B cell (primary cell): ENCODE data around the gene EIF4E2. TPM values are rescaled to one million over a fixed set of nuclear protein-coding genes. Genes with fewer than 3 reads are reported as not detected.

Experiments
- ATAC-seq: fragments of 200-7000 bp; cut with Tn5 transposase; one replicate; pipeline ENCODE4 v1.10.0; 2021; ENCODE audit warnings: low read depth, mild to moderate bottlenecking, moderate number of reproducible peaks, moderate library complexity
- CTCF ChIA-PET: fragments of 350-600 bp; sonication (Branson Sonifier 250); formaldehyde crosslinking; loops from one replicate; lab custom pipeline; 2021; ENCODE audit warnings: antibody characterized with exemption, inconsistent platforms; lab: Charles Lee
- POLR2A ChIA-PET: fragments of 350-600 bp; sonication (Branson Sonifier 250); formaldehyde crosslinking; loops from one replicate; lab custom pipeline; 2021; ENCODE audit warnings: antibody characterized with exemption; lab: Charles Lee
- DNase-seq: peaks from one replicate; pipeline ENCODE4 v3.0.0; 2013
- H2AFZ ChIP-seq: 2 replicates; pipeline ENCODE4 v1.6.1; 2012; ENCODE audit warnings: mild to moderate bottlenecking, low read depth, low read length; ENCODE audit not compliant: insufficient read depth, poor library complexity, severe bottlenecking
- H3K27ac ChIP-seq, 2 donors: 1 replicate in 1 of 2; 2 replicates in 1 of 2; pipeline ENCODE4 v1.5.1; 2012 to 2013; ENCODE audit warnings: low read length in 2 of 2, mild to moderate bottlenecking in 2 of 2, moderate library complexity in 1 of 2
- H3K27me3 ChIP-seq, 4 experiments: fragments of 200-600 bp in 1 of 4; sonication (generic) in 1 of 4; replicated peaks in 1 of 4; 1 replicate in 2 of 4; 2 replicates in 2 of 4; pipeline versions ENCODE4 v1.6.1 to v1.7.0; 2013 to 2016; ENCODE audit warnings: low read length in 3 of 4, mild to moderate bottlenecking in 2 of 4, mixed read lengths in 1 of 4, moderate library complexity in 1 of 4; ENCODE audit not compliant: insufficient read depth in 4 of 4, control insufficient read depth in 3 of 4; ENCODE audit errors: control extremely low read depth in 1 of 4
- H3K36me3 ChIP-seq, 2 experiments: replicated peaks in 1 of 2; 1 replicate in 1 of 2; 2 replicates in 1 of 2; pipeline versions ENCODE4 v1.6.1 to v1.7.1; 2013; ENCODE audit warnings: low read length in 1 of 2; ENCODE audit not compliant: insufficient read depth in 2 of 2, control insufficient read depth in 1 of 2; ENCODE audit errors: control extremely low read depth in 1 of 2, extremely low read depth in 1 of 2
- H3K4me1 ChIP-seq, 2 donors: fragments of 200-600 bp in 1 of 2; sonication (generic) in 1 of 2; 1 replicate in 1 of 2; 2 replicates in 1 of 2; pipeline versions ENCODE4 v1.5.1 to v1.6.1; 2013 to 2017; ENCODE audit warnings: low read length in 2 of 2; ENCODE audit not compliant: control insufficient read depth in 2 of 2, insufficient read depth in 2 of 2
- H3K4me2 ChIP-seq: replicated peaks from 2 replicates; pipeline ENCODE3; 2012; ENCODE audit warnings: mild to moderate bottlenecking, low read depth, low read length; ENCODE audit not compliant: poor library complexity, severe bottlenecking
- H3K4me3 ChIP-seq, 5 experiments: fragments of 200-600 bp in 1 of 5; sonication (generic) in 1 of 5; 1 replicate in 3 of 5; 2 replicates in 2 of 5; pipeline versions ENCODE4 v1.5.1 to v1.7.0; 2011 to 2016; ENCODE audit warnings: low read length in 4 of 5, mild to moderate bottlenecking in 4 of 5, low read depth in 2 of 5, control low read depth in 1 of 5, moderate library complexity in 1 of 5; ENCODE audit not compliant: insufficient read depth in 1 of 5; ENCODE audit errors: control extremely low read depth in 1 of 5, extremely low read depth in 1 of 5
- H3K79me2 ChIP-seq: fragments of 200-600 bp; sonication (generic); one replicate; pipeline ENCODE4 v1.6.0; 2016; ENCODE audit warnings: low read length; ENCODE audit not compliant: control insufficient read depth, insufficient read depth
- H3K9ac ChIP-seq: fragments of 200-600 bp; sonication (generic); 2 replicates; pipeline ENCODE4 v1.6.1; 2017; ENCODE audit warnings: mild to moderate bottlenecking, low read length, moderate library complexity
- H3K9me3 ChIP-seq, 3 donors: one replicate each; pipeline versions ENCODE4 v1.6.1 to v1.7.1; 2013; ENCODE audit warnings: low read length in 2 of 3; ENCODE audit not compliant: control insufficient read depth in 2 of 3, insufficient read depth in 1 of 3; ENCODE audit errors: control extremely low read depth in 1 of 3
- H4K20me1 ChIP-seq: 2 replicates; pipeline ENCODE4 v1.6.0; 2012; ENCODE audit warnings: mild to moderate bottlenecking, low read length; ENCODE audit not compliant: insufficient read depth, control insufficient read depth, poor library complexity, severe bottlenecking
- H3K27ac Mint-ChIP-seq: one replicate; pipeline ENCODE4 v1.8.0; 2021; ENCODE audit warnings: mixed read lengths
- H3K27me3 Mint-ChIP-seq: one replicate; pipeline ENCODE4 v1.8.0; 2021; ENCODE audit warnings: mixed read lengths
- H3K4me1 Mint-ChIP-seq: one replicate; pipeline ENCODE4 v1.8.0; 2021; ENCODE audit warnings: mixed read lengths
- H3K4me3 Mint-ChIP-seq: one replicate; pipeline ENCODE4 v1.8.0; 2021; ENCODE audit warnings: mixed read lengths
- H3K9me3 Mint-ChIP-seq: one replicate; pipeline ENCODE4 v1.8.0; 2022; ENCODE audit warnings: mixed read lengths; ENCODE audit not compliant: insufficient read depth
- CTCF ChIP-seq: fragments of 200-600 bp; IDR thresholded peaks from one replicate; pipeline ENCODE4 v1.8.0; 2022; ENCODE audit warnings: antibody characterized with exemption, mild to moderate bottlenecking
- EZH2 ChIP-seq: IDR thresholded peaks from 2 replicates; pipeline ENCODE4 v1.6.1; 2012; ENCODE audit warnings: borderline replicate concordance, low read depth, mild to moderate bottlenecking, moderate library complexity, low read length; ENCODE audit not compliant: insufficient read depth, poor library complexity, severe bottlenecking
- WGBS: methylation state at CpG from one replicate; pipeline ENCODE4 v1.1.5; 2013; ENCODE audit warnings: missing lambda C conversion rate; ENCODE audit not compliant: insufficient coverage; 5-methylcytosine and 5-hydroxymethylcytosine counted together
- intact Hi-C: fragments of 100-400 bp; cut with micrococcal nuclease; formaldehyde crosslinking; loops from one replicate; pipeline ENCODE4 v1.10.0; 2022
- polyA plus RNA-seq: library from polyadenylated mRNA; depleted of rRNA; stranded (reverse); fragments of >200 nt; gene quantifications from 2 replicates; pipeline ENCODE4 v1.2.3, GENCODE V29; 2012
- total RNA-seq, 2 donors: library from RNA; stranded (reverse); fragments of 120-200 nt in 1 of 2; gene quantifications; 1 replicate in 1 of 2; 2 replicates in 1 of 2; pipeline versions ENCODE4 v1.2.3 to v1.2.4, GENCODE V29; 2013 to 2022

EIF4E2 gene
- total and polyA plus RNA-seq, 2 donors (not counting 1 experiment from before 2014, with no cell fraction given), result 17.9 to 67.0 TPM

GRCh38 chr2:232501331-232501771, 49.1 kb upstream of the EIF4E2 start:
- peaks cover 39% of the 10 kb centered on the region for H3K27me3 Mint-ChIP-seq
- Histone ChIP-seq H3K27ac (no peak overlapping the region), H3K4me1 (peaks cover 3 to 11% of the 10 kb centered on the region in 2 donors), H3K36me3 (no peaks in the 10 kb centered on the region), H3K4me2 (no peak overlapping the region), H4K20me1 (no peaks in the 10 kb centered on the region), H2AFZ (no peak overlapping the region), H3K4me3 (no peak overlapping the region), H3K79me2 (no peaks in the 10 kb centered on the region), H3K27me3 (peaks cover 0 to 44% (median 7%) of the 10 kb centered on the region in 4 experiments), H3K9me3 (no peaks in the 10 kb centered on the region), H3K9ac (no peak overlapping the region)
- H3K9me3 Mint-ChIP-seq, result no peaks in the 10 kb centered on the region
- intact Hi-C loops, result no loop called here
- ATAC-seq, result no peak
- H3K4me1 Mint-ChIP-seq, result peaks cover 14% of the 10 kb centered on the region
- 87% methylated on average over 7 of the region's 9 CpGs for WGBS
- H3K27ac Mint-ChIP-seq, result no peak overlapping the region
- CTCF ChIA-PET, result no interaction called here
- no peak overlapping the region for H3K4me3 Mint-ChIP-seq
- no peak for TF ChIP-seq EZH2
- TF ChIP-seq CTCF, result no peak
- POLR2A ChIA-PET, result no interaction called here
- DNase-seq, result no peak

- no peak overlapping the region for H3K4me3 Mint-ChIP-seq
- H3K4me1 Mint-ChIP-seq, result peaks cover 14% of the 10 kb centered on the region
- Histone ChIP-seq H3K9me3 (no peaks in the 10 kb centered on the region), H3K27me3 (peaks cover 0 to 46% (median 7%) of the 10 kb centered on the region in 4 experiments), H3K27ac (no peak overlapping the region), H3K4me1 (peaks cover 3 to 11% of the 10 kb centered on the region in 2 donors), H3K4me3 (no peak overlapping the region), H3K79me2 (no peaks in the 10 kb centered on the region), H2AFZ (no peak overlapping the region), H3K4me2 (no peak overlapping the region), H3K36me3 (no peaks in the 10 kb centered on the region), H4K20me1 (no peaks in the 10 kb centered on the region), H3K9ac (no peak overlapping the region)
- ChIA-PET CTCF (interaction anchor here (0.7 kb wide), 1 partner anchor 1992 kb away, joined by 3 read pairs; no protein-coding TSS in a partner anchor), POLR2A (no interaction called here)
- ATAC-seq, result no peak
- H3K27ac Mint-ChIP-seq, result no peak overlapping the region
- no peak for DNase-seq
- H3K27me3 Mint-ChIP-seq, result peaks cover 39% of the 10 kb centered on the region
- intact Hi-C loops, result no loop called here
- H3K9me3 Mint-ChIP-seq, result no peaks in the 10 kb centered on the region
- 53% methylated on average over 4 of the region's 10 CpGs for WGBS
- TF ChIP-seq EZH2, result no peak
- no peak for TF ChIP-seq CTCF
Measured at GRCh38 chr2:232501794-232502390, 48.6 kb upstream of the EIF4E2 start.
